Gastroesophageal sphincter (tissue), 3 donors: Measurements from ENCODE around the gene REL.

Source experiments
- CTCF ChIP-seq, 4 experiments: fragments of 200-600 bp in 2 of 4; fragments of 450-650 bp in 2 of 4; sonication (generic) in 1 of 4; IDR thresholded peaks; one replicate each; pipeline ENCODE4 v1.5.1; 2017 to 2019; ENCODE audit warnings: antibody characterized with exemption in 4 of 4, mild to moderate bottlenecking in 2 of 4, moderate library complexity in 2 of 4
- POLR2AphosphoS5 ChIP-seq: sonication (generic); formaldehyde crosslinking; IDR thresholded peaks from one replicate; pipeline ENCODE4 v1.6.1; 2017; ENCODE audit warnings: antibody characterized with exemption

GRCh38 chr2:60934165-60934722 lies 52.9 kb downstream of the REL start:
- no peak for TF ChIP-seq POLR2AphosphoS5
- no peak for TF ChIP-seq CTCF (IDR thresholded peaks at IDR 0.05)
